SK-N-SH (cell line): ENCODE data around the gene NT5C3A. TPM values are rescaled to one million over a fixed set of nuclear protein-coding genes. Genes with fewer than 3 reads are reported as not detected.
"Not testable (repeated sequence)": the region's sequence is repeated elsewhere in the genome, so short reads cannot be mapped to it uniquely, and the experiment has no call there.

Source experiments
- CTCF ChIA-PET: fragments of 300-600, 350-600 bp; formaldehyde crosslinking; extraction: SDS; loops from one replicate; lab custom pipeline; 2021; lab: Yijun Ruan, JAX
- POLR2A ChIA-PET: fragments of 350-600 bp; sonication (Branson Sonifier 250); formaldehyde crosslinking; extraction: SDS; loops from one replicate; lab custom pipeline; 2020; ENCODE audit warnings: antibody characterized with exemption, inconsistent platforms; lab: Yijun Ruan, JAX
- DNase-seq: peaks from one replicate; pipeline ENCODE4 v3.0.0; 2012
- H2AFZ ChIP-seq: fragments of 200-600 bp; sonication (generic); 2 replicates; pipeline ENCODE4 v1.8.1; 2016; ENCODE audit warnings: antibody characterized with exemption, mild to moderate bottlenecking, low read depth
- H3F3A ChIP-seq: fragments of 200-600 bp; sonication (generic); replicated peaks from 2 replicates; pipeline ENCODE3; 2016; ENCODE audit warnings: antibody characterized with exemption, mild to moderate bottlenecking; ENCODE audit not compliant: insufficient read depth
- H3K27ac ChIP-seq, 2 experiments: fragments of 200-500 bp in 1 of 2; fragments of 200-600 bp in 1 of 2; sonication (Bioruptor generic) in 1 of 2; sonication (generic), shearing (Covaris generic) in 1 of 2; 2 replicates each; pipeline versions ENCODE4 v1.5.1 to v1.6.1; 2014 to 2016; ENCODE audit warnings: low read depth in 2 of 2, inconsistent platforms in 1 of 2, low read length in 1 of 2, mild to moderate bottlenecking in 1 of 2, mixed read lengths in 1 of 2
- H3K27me3 ChIP-seq: fragments of 200-600 bp; sonication (generic), shearing (Covaris generic); 2 replicates; pipeline ENCODE4 v1.6.1; 2016; ENCODE audit warnings: mixed run types; ENCODE audit not compliant: insufficient read depth
- H3K36me3 ChIP-seq, 2 experiments: fragments of 200-500 bp in 1 of 2; fragments of 200-600 bp in 1 of 2; sonication (Bioruptor generic) in 1 of 2; sonication (generic) in 1 of 2; replicated peaks in 1 of 2; 2 replicates each; pipeline versions ENCODE3 to v1.5.1; 2014 to 2016; ENCODE audit warnings: low read length in 1 of 2, mild to moderate bottlenecking in 1 of 2; ENCODE audit not compliant: insufficient read depth in 2 of 2, control insufficient read depth in 1 of 2
- H3K4me1 ChIP-seq, 2 experiments: fragments of 200-500 bp in 1 of 2; fragments of 200-600 bp in 1 of 2; sonication (Bioruptor generic) in 1 of 2; sonication (generic), shearing (Covaris generic) in 1 of 2; 2 replicates each; pipeline versions ENCODE4 v1.5.1 to v1.6.1; 2014 to 2016; ENCODE audit warnings: low read depth in 1 of 2, low read length in 1 of 2, mixed run types in 1 of 2; ENCODE audit not compliant: insufficient read depth in 2 of 2, control insufficient read depth in 1 of 2
- H3K4me2 ChIP-seq: fragments of 200-600 bp; sonication (generic), shearing (Covaris generic); 2 replicates; pipeline ENCODE4 v1.6.1; 2017; ENCODE audit warnings: mixed run types
- H3K4me3 ChIP-seq, 2 experiments: fragments of 200-500 bp in 1 of 2; fragments of 200-600 bp in 1 of 2; sonication (Bioruptor generic) in 1 of 2; sonication (generic), shearing (Covaris generic) in 1 of 2; 2 replicates each; pipeline versions ENCODE4 v1.5.1 to v1.8.1; 2014 to 2016; ENCODE audit warnings: low read depth in 2 of 2, inconsistent platforms in 1 of 2, low read length in 1 of 2, mild to moderate bottlenecking in 1 of 2, mixed read lengths in 1 of 2, moderate library complexity in 1 of 2
- H3K79me2 ChIP-seq: fragments of 200-600 bp; sonication (generic); 2 replicates; pipeline ENCODE4 v1.8.1; 2017; ENCODE audit warnings: mild to moderate bottlenecking; ENCODE audit not compliant: insufficient read depth
- H3K9ac ChIP-seq: fragments of 200-600 bp; sonication (generic); 2 replicates; pipeline ENCODE4 v1.6.1; 2017; ENCODE audit warnings: mixed run types
- H3K9me2 ChIP-seq: fragments of 200-600 bp; sonication (generic); 2 replicates; pipeline ENCODE4 v1.6.1; 2017; ENCODE audit warnings: mixed run types
- H3K9me3 ChIP-seq: fragments of 200-600 bp; sonication (generic); 2 replicates; pipeline ENCODE4 v1.6.1; 2017; ENCODE audit warnings: mixed run types, mild to moderate bottlenecking, moderate library complexity
- H4K20me1 ChIP-seq: fragments of 200-600 bp; sonication (generic); 2 replicates; pipeline ENCODE4 v1.6.1; 2017; ENCODE audit warnings: mild to moderate bottlenecking, mixed run types; ENCODE audit not compliant: insufficient read depth
- CTCF ChIP-seq: fragments of 200-600 bp; sonication (generic); IDR thresholded peaks from 2 replicates; pipeline ENCODE4 v1.6.1; 2017; ENCODE audit warnings: antibody characterized with exemption, mild to moderate bottlenecking, moderate library complexity
- WGBS: methylation state at CpG from one replicate; pipeline ENCODE4 v1.1.6; 2017; ENCODE audit warnings: low lambda C conversion rate; 5-methylcytosine and 5-hydroxymethylcytosine counted together
- polyA plus RNA-seq, 3 experiments: library from polyadenylated mRNA; depleted of rRNA; stranded (reverse); fragments of >200 nt; gene quantifications; 2 replicates each; pipeline ENCODE4 v1.2.3, GENCODE V29; 2012
- small RNA-seq, 7 experiments: library from RNA; depleted of rRNA; stranded (forward); fragments of <200 nt; gene quantifications; one replicate each; pipeline ENCODE3, GENCODE V24; 2012

Gene NT5C3A
- polyA plus RNA-seq, 1 of the 3 experiments (the other 2 are of a cell fraction): 13.2 TPM

- H3K4me2 ChIP-seq, POLR2A ChIA-PET, H3K36me3 ChIP-seq, DNase-seq, H3K27ac ChIP-seq, H3K4me3 ChIP-seq, H3K9me3 ChIP-seq, H3K9ac ChIP-seq, H3K9me2 ChIP-seq, H4K20me1 ChIP-seq, H3F3A ChIP-seq, H3K27me3 ChIP-seq, H2AFZ ChIP-seq: not testable (repeated sequence)
- peaks cover 5 to 10% of the 10 kb centered on the region in 2 experiments; a peak in 2 of 4 replicates for H3K4me1 ChIP-seq
- peaks cover 53% of the 10 kb centered on the region for H3K79me2 ChIP-seq
- peak; percentile 47 for TF ChIP-seq CTCF
- CTCF ChIA-PET: interaction anchor here (0.9 to 1.5 kb wide), 3 partner anchors 63 to 143 kb away, joined by 3 read pairs; no protein-coding TSS in a partner anchor
- 72% methylated on average over 7 of the region's 8 CpGs for WGBS
These were observed 98.0 kb downstream of the NT5C3A start for GRCh38 chr7:32964461-32965159.

Small RNAs within 50 kb of the gene (small RNA-seq; reads per million reads assigned to genes)
- gene RN7SL505P (0 reads per million in 7 experiments), gene RNU6-388P (0 reads per million in 7 experiments), gene RPS29P14 (0 reads per million in 7 experiments)

Other genes with a start within 250 kb of the NT5C3A start
- 23.6 and 28.3 TPM in 2 replicates for gene KBTBD2, start 171.0 kb downstream of the NT5C3A start, polyA plus RNA-seq (2012; rRNA removed)
- 211 and 219 TPM in 2 replicates for gene FKBP9, start 105.3 kb downstream of the NT5C3A start, polyA plus RNA-seq (2012; rRNA removed)
- 31.6 and 32.0 TPM in 2 replicates for gene RP9, start 46.6 kb upstream of the NT5C3A start, polyA plus RNA-seq (2012; rRNA removed)
- 7.5 and 11.1 TPM in 2 replicates for gene BBS9, start 66.8 kb upstream of the NT5C3A start, polyA plus RNA-seq (2012; rRNA removed)